GM12891 (cell line): ENCODE data around the gene WIF1.

Source experiments
- POLR2A ChIP-seq: IDR thresholded peaks from 2 replicates; pipeline ENCODE4 v1.6.1; 2011; ENCODE audit warnings: low read depth, low read length, control low read depth
- POLR2AphosphoS5 ChIP-seq: IDR thresholded peaks from 2 replicates; pipeline ENCODE4 v1.6.1; 2011; ENCODE audit warnings: low read depth, low read length, control low read depth

DNA sequence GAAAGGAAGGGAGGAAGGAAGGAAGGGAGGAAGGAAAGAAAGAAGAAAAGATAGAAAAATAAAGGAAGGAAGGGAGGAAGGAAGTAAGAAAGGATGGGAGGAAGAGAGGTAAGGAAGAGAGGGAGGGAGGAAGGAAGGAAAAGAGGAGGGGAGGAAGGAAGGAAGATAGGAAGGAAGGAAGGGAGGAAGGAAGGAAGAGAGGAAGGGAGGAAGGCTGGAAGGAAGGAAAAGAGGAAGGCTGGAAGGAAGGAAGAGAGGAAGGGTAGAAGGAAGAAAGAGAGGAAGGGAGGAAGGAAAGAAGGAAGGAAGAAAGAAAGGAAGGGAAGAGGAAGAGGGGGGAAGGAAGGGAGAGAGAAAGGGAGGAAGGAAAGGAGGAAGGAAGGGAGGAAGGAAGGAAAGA lies 12.8 kb upstream of the WIF1 start:
- no peak for TF ChIP-seq POLR2AphosphoS5
- TF ChIP-seq POLR2A, result no peak
